ENCODE measurements around the gene YEATS4.

DNA sequence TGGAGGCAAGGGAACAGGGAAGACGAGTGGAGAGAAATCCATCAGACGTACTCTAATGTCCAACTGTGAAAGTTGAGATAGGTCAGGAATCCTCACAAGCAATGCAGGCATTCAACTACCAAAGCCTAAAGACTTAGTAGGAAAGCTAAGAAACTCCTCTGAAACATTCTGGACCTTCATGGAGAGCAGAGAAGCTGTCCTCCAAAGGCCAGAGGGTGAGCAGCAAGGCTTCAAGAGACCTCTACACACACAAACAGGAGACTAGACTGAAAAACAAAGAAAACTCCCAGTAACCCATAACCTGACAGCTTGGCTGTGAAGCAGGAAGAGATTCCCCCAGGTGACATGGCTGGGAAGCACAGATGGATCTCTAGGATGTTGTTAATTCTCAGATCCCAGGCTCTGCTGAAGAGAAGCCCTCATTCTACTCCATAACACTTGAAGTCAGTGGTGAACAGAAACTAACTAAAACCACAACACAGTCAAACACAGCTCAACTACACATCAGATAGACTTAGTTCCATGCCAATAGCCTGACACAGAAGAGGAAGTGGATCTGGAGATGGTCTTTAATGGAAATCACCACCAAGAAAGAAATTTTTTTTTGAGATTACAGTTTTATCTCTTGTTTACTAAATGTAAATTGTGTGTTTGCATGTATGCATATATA is 34.6 kb upstream of the YEATS4 start:
- TF ChIP-seq EP300 (IDR thresholded peaks at IDR 0.05; ENCODE audit: borderline replicate concordance) (no peak), TAF1 (IDR thresholded peaks at IDR 0.05; ENCODE audit: low read depth) (no peak), CREB1 (IDR thresholded peaks at IDR 0.05; ENCODE audit: low read depth) (no peak), TCF12 (IDR thresholded peaks at IDR 0.05; ENCODE audit: low read depth) (no peak), CEBPB (IDR thresholded peaks at IDR 0.05) (no peak), TEAD4 (IDR thresholded peaks at IDR 0.05) (no peak)
- TF ChIP-seq, protein P1, sequence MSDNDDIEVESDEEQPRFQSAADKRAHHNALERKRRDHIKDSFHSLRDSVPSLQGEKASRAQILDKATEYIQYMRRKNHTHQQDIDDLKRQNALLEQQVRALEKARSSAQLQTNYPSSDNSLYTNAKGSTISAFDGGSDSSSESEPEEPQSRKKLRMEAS (IDR thresholded peaks at IDR 0.05) = no peak

Data from Ishikawa (cell line).